Left kidney (tissue), 2 donors: ENCODE measurements around the gene LDLRAD4. TPM values are rescaled to one million over a fixed set of nuclear protein-coding genes. Genes with fewer than 3 reads are reported as not detected.

Experiments used
- DNase-seq: peaks from one replicate; pipeline ENCODE4 v3.0.0-alpha.2; 2013
- polyA plus RNA-seq: library from polyadenylated mRNA; unstranded; fragments of 120-200 nt; gene quantifications from one replicate; pipeline ENCODE4 v1.2.1, GENCODE V29; 2013; ENCODE audit not compliant: insufficient read length

LDLRAD4 gene
- polyA plus RNA-seq, 1 donor: 9.7 TPM

DNA sequence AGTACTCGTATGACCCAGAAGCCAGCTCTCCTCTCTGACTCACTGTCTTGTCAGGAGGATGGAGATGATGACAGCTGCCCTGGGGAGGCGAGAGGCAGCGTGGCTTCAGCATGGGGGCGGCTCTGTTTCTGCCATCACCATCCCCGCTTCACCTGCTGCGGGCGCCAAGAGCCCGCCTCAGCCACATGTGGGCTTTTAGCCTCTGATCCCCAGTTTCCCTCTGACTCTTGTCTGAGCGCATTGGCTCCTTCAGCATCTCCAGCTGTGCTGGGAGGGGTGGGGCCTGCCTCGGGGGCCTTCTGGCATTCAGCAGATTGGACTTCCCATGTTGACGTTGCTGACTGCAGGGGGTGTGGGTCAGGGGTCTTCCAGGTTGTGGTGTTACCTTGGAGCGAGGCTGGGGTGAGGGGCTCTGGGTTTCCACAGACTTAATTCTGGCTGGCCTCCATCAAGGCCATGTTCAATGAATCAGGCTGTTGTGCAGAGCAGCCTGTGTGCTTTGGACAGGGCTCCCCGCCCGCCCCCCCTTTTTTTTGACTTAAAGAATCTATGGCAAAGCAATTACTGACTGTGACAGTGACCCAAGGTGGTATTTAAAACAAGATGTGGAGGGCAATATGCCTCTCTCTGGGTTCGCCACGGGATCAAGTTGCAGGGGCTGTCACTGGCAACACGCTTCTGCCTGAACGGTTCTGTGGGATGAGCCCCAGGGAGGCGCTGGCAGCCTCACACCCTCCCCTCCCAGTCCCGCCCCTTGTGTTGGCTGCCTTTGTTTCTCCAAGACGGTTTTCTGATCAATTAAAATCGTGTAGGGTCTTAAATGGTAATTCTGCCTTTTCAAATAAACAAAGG lies 228.3 kb downstream of the LDLRAD4 start:
- DNase-seq: no peak

GRCh38 chr18:13447621-13448334 lies 229.2 kb downstream of the LDLRAD4 start:
- DNase-seq: peak; percentile 57

DNA sequence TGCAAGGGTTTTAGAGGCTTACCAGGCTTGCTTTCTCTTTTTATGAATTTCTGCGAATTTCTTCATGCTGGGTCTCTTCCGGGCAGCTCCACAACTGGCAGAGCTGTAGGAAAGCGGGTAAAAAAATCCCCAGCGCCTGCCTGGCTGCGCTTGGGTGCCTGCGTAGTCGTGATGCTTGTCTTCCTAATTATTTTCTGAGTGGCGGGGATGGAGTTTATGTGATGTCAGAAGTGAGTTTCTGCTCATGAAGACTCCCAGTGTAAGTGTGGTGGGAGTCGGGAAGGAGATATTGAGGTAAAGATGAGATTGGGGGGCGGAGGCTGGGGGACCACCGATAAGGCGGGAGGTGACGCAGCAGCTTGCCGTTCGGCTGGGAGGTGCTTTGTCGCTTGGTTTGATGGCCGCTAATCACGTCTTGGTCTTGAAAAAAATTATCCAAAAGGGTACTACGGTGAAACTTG lies 229.8 kb downstream of the LDLRAD4 start:
- DNase-seq: no peak

DNA sequence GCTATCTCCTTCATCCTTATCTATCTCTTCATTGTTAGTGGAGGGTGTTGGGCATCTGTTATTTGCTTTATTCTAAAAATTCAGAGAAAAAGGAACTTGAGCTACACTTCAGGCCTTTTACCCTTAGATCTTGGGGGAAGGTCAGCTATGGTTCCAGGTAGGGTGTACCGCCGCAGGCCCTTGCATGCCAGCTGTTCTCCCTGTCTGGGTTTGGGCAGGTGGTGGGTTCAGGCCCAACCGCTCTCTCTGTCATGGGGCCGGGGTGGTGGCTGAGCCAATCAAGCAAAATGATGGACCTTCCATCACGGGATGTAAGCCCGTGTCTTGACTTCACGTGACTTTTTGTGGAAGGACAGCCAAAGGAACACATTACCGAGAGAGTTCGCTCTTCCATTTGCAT lies 231.1 kb downstream of the LDLRAD4 start:
- no peak for DNase-seq

GRCh38 chr18:13450289-13451212 lies 232.0 kb downstream of the LDLRAD4 start:
- no peak for DNase-seq

DNA sequence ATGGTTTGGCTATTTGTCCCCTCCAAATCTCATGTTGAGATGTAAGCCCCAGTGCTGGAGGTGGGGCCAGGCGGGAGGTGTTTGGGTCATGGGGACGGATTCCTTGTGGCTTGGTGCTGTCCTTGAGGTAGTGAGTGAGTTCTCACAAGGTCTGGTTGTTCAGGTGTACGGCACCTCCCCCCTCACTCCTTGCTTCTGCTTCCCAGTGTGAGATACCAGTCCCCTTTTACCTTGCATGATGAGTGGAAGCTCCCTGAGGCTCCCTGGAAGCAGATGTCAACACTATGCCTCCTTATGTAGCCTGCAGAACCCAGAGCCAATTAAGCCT lies 232.6 kb downstream of the LDLRAD4 start:
- DNase-seq: no peak

- no peak for DNase-seq
Measured at GRCh38 chr18:13451661-13452387, 233.3 kb downstream of the LDLRAD4 start.

DNA sequence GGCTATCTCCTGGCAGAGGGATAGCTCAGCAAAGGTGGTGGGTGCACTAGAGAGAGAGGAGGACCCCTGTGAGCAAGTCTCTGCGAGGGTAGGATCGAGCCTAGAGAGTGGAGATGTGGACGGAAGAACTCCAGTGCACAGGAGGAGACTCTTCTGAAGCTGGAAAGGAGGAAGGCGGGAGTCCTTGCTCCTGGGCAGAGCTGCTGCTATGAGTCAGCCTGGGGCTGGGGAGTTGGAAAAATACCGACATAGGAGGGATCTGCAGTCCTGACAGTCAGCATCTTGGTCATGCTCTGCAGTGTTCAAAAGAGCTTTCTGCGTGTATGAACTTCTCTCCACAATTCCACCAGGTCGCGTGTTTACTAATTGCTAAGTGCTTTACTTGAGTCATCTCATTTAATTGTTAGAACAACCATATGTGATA lies 233.8 kb downstream of the LDLRAD4 start:
- DNase-seq: no peak

DNA sequence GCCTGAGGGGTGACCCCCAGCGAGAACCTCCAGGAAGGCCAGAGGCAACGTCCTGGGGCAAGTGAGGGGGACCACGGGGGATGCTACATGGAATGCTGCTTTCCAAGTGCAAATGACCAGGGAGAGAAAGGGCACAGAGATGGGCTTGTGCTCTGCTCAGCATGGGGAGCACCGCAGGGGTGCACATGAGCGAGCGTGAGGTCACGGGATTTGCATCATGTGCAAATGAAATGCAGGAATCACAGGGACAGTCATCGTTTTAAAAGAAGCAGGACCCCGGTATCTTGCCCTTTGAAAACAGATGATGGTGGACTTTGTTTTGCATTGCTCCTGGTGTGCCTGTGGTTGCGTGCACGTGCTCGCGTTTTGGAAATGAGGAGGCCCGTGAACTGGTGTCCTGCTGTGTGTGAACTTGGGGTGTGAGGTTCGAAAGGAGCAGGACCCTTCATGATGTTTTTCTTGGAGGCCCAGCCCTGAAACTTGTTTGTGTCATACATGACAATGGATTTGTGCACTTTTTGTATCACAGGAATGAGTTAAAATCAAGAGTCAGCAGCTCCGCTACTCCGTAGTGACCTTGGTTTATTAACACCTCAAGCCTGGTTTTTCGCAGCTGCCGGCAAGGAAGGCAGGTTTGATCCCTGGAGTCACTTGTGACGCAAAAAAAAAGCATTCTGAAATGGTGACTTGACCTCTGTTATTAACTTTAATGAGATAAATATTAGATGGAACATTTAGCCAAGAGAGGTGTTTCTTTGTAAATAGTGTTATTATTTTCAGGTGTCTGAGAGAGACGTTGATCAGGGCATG lies 234.5 kb downstream of the LDLRAD4 start:
- no peak for DNase-seq

DNA sequence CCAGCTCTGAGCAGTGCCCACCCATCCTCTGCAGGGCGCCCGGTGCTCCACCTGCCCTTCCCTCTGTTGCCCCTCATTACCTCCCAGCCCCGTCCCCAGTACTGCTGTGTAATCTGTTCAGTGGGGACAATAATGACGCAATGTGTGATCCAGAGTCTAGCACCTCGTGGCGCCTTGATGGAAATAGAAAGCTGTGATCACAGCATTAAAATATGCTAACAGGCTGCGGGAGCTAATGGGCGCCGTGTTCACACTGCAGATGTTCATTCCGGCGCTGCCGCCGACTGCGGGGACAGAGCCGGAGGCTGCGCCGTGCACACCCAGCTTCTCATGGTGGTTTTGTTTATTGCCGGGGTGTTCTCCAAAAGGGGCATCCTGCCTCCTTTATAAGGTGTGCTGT lies 235.2 kb downstream of the LDLRAD4 start:
- no peak for DNase-seq

DNA sequence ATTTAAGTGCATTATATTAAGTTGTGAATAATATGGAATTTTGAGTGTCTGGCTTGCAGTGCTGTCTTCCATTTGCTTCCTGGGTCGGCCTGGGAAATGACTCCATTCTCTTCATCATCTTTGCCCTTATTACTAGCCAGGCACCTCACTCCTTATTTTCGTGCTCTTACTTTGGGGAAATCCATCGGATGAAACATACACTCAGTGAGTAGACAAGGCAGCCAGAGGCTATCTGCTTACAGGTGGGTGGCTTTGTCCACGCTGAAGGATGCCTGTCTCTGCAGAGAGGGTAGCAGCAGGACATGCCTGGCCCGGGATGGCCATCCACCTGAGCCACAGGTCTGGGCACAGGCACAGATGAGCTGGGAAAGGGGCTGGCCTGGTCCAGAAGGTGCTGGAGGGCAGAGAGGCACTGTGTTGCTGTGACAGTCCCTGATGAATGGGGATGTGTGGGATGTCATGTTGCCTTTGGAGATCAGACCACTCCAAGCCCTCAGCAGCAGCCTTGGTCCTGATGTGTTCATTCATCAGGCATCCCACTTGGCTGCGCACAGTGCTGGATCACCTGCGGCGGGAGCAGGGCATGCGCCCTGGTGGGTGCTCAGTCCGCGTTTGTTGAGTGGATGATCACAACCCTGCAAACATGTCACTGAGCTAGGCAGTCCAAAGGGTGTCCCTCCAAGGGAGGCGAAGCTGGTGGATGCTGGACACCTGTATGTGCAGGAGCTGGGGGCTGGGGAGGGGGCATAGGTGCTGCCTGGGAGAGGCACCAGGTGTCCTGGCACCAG lies 236.0 kb downstream of the LDLRAD4 start:
- DNase-seq: no peak

DNA sequence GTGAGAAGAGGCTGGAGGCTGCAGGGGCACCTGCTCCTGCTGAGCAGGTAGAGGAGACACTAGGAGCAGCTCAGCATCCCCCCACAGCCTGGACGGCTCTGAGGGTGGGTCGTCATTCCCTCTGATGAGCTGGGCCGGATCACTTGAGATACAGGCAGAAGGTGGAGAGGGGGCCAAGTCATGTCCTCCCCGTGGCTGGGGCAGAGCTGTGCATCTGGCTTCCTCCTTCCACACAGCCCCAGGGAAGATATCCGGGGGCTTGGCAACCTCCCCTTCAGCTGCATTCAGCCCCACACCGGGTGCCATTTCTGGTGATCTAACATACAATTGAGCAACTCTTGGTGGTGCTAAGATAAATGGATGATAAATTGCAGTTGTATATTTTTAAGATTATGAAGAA lies 236.9 kb downstream of the LDLRAD4 start:
- no peak for DNase-seq

DNA sequence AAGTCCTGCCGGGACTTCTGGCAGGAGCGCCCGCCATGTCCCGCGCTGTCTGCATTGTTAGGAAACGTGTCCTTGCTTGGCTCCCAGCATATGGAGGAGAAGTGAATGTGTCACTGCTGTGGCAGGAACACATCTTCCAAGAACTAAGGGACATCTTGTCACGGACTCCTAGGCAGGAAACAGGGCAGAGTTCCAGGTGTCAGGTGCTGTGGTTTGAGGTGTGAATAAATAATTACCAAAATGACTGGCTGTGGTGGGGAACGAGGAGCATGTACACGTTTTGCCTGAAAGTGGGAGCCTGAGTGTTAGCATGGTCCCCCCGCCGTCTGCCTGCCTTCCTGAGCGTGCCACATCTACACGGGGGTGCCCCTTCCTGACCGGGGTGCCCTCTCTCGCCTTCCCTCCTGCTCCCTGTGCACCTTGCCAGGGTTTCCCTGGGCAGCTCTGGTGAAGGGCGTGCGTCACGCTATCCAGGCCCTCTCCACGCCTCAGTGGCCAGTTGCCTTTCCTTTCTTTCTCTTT lies 237.5 kb downstream of the LDLRAD4 start:
- DNase-seq: no peak

GRCh38 chr18:13456736-13457271 lies 238.2 kb downstream of the LDLRAD4 start:
- DNase-seq: no peak

DNA sequence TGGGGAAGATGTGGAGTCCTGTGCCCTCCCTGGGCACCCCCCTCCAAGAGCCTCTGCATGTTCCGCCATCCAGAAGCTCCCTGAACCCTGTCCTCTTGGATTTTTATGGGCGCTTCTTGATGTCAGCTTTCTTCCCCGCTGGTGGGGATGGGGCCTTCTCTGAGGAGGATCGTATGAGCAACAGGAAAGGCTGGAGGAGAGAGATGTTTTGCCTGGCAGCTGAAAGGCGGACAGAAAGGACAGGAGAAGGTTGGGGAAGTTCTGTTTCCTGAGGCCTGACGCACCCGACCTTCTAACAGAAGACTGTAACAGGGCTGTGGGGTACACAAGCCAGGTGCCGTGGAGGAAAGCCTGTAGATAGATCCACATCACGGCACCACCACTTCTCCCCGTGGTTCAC lies 238.8 kb downstream of the LDLRAD4 start:
- DNase-seq: no peak

GRCh38 chr18:13460946-13461345 lies 242.4 kb downstream of the LDLRAD4 start:
- DNase-seq: no peak

DNA sequence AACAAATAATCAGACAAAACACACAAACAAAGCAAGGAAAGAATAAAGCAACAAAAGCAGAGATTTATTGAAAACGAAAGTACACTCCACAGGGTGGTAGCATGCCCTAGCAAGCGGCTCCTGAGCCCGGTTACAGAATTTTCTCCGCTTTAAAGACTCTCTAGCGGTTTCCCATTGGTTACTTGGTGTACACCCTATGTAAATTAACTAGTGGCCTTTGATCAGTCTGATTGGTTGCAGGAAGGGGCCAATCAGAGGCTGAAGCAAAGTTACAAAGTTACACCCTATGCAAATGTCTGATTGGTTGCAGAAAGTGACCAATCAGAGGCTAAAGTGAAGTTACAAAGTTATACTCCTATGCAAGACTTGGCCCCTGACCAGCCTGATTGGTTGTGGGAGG lies 242.9 kb downstream of the LDLRAD4 start:
- DNase-seq: no peak

DNA sequence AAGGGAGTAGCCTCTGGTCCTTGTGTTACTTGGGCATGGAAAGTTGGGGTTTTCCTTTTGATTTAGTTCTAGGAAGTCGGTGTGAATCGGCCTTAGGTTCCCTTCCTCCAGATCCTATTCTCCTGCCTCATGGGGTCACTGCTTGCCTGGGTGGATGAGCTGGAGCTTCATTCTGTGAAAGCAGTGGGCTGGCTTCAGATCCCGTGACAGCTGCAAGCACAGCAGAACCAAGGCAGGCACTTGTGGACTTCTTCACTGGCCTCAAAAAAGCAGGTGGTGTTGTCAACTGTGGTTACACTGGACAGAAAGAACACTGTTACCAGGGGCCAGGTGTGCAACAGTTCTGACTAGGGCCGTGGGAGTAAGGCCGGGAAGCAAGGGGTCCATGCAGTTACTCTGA lies 243.4 kb downstream of the LDLRAD4 start:
- DNase-seq: no peak

GRCh38 chr18:13462686-13463085 lies 244.1 kb downstream of the LDLRAD4 start:
- DNase-seq: no peak
